ENCODE data around the gene FTO. TPM values are rescaled to one million over a fixed set of nuclear protein-coding genes. Genes with fewer than 3 reads are reported as not detected.

The FTO gene
- total RNA-seq, 1 experiment from 2014 or later = 118 TPM

DNA sequence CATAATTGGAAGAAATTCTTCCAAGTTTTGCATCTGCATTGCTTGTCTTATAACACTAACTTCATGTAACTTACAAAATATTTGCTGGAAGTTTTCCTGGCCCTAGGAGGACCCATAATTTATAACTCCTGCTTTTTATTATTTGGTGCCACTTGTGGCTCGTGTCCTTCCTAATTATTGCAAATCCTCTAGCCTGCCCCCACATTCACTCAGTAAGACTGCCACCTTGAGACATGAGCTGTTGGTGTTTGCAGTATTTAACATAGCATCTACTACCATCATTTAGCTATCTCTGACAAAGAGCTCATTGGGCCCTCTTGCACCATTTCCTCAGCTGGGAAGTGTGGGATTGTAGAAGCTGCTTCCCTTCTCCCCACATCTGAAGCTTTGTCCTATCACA, 49.5 kb downstream of the FTO start:
- DNase-seq (ENCODE audit: low read depth) = no peak

DNA sequence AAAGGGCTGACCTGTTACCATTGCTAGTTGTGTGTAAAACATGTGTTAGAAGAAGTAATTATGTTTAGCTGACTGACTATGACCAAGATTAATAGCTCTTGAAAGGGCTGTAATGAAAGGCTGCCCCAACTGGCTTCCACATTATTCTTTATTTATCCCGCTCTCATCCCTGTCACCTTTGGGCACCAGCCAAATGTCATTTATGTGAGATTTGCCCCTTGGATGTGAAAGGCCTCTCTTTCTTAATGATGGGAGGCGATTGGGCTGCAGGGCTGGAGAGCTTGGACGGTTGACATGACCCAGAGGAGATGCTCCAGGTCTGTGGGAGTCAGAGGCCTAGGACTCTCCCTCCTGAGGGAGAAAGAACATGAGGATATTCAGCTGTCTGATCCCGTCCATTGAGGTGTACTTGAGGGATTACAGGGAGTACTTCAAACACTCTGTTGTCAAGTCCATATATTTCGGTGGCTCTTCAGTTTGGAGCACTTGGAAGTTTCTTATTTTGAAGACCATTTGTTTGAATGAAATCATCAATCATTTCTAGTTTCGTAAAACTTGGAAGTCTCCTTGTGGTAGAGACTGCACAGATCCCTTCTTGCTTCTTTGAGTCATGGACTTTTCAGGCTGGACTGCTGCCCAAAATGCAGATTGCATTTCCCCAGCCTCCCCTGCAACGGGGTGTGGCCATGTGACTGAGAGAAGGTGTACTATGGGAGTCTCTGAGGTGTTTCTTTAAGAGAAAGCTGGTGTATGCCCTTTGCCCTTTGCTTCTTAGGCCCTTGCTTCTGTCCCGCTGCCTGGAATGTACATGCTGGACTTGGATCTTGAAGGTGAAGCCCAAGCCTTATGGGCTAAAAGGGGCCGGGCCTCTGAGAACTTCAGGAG, 51.3 kb downstream of the FTO start:
- DNase-seq (ENCODE audit: low read depth) = peak; percentile 47

DNA sequence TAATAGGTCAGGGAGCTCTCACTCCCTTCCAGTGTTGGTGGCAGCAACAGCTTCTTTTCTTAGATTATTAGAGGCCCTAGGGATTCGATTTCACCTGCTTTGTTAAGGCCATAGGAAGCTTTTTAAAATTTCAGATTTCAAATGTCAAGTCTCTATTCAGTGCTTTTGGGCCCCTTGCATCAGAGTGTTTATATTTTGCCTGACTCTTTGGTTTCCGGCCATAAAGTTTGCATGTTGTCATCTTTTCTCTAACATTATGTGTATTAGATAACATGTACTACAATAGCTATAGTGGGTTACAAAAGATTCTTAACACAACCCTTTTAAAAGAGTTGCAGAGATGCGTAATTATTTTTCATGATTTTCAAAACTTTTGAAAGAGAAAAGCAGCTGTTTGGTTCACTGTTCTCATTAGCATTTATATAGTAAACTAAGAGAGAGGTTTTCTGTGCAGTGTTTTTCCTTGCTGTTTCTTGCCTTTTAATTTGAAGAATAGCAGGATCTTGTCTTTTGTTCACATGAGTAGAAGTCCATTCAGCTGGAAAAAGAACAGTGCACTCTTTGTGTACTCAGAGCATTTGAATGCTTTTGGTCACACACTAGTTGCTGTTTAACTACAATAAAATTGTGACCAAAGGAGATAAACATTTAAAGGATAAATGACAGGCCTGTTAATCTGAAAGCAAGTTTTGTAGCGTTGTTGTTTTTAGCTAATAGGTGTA, 52.5 kb downstream of the FTO start:
- DNase-seq (ENCODE audit: low read depth) = no peak

DNA sequence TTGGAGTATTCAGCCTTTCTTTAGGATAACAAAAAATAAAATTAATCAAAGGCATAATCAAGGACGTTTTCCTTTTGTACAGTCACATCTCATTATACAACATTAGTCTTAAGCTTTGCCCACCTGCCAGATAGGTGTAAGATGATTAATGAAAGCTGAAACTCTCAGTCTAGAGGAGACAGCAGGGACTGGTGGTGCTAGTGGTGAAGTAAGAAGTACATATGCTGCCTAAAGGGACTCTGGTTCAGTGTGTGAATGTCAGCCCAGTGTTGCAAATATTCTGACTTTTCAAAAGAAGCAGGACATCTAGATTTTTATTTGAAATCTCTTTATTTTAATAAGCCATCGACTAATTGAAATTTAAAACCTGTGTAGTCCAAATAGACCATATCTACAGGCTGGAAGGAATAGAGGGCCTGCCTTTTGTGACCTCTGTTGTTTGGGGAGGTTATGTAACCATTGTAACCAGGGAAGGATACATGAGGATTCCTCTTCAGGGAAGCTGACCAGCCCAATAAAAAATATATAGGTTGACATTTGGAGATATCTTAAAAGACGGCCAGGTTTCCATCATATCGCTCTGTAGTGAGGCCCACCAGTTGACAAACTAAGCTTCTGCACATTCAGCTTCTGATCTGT, 54.1 kb downstream of the FTO start:
- no peak for DNase-seq (ENCODE audit: low read depth)

DNA sequence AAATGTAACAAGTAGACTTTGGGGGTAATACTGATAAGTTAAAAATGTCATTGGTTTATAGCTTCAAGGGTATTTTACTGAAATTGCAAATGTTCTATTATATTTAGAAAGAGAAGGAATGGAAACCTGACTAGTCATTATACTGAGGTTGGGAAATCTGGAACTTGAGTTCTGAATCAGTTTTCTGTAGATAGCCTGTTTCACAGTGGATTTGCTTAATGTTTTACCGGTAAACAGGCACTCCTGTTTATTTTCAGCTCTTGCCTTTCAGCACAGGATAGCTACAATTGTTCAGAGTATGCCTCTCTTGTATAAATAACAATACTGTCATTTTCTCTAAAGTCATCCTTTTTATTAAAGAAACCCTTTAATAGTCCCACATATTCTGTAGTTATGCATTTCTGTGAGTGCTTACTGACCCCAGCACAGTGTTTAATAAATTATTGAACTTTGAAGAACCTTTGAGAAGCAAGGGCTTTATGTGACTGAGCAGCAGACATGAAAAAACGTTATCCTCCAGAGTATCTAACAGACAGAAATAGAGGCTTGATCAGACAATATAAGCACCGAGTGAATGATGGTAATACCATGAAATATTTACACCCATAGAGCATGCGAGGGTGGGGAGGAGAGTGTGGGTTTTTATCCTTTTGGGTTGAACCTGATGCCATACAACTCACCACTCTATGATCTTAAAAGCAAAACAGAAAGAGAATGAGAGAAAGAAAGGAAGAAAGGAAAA, 58.2 kb downstream of the FTO start:
- no peak for DNase-seq (ENCODE audit: low read depth)

DNA sequence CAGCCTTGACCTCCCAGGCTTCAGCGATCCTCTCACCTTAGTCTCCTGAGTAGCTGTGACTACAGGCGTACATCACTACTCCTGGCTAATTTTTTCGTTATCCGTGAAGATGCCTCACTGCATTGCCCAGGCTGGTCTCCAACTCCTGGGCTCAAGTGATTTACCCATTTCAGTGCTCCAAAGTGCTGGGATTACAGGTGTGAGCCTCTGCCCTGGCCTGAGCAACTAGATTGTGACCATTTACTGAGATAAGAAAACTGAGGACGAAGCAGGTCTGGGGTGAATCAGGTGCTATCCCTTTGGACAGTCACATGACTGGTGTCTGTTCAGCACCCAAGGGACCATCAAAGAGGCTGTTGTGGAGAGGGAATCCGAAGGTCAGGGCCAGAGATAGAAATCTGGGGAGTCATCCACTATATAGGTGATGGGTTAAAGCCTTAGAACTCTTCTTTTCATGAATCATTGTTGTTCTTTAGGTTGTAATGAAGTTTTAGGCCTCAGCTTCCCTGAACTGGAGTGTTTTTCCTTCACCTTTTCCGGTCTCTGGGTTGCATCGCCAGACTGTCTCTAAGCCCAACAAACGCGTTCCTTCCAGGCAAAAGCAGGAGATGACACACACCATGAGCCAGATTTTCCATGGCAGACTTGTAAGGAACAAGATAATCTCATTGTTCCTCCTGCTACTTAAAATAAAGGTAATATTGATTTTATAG, 62.5 kb downstream of the FTO start:
- DNase-seq (ENCODE audit: low read depth) = no peak

DNA sequence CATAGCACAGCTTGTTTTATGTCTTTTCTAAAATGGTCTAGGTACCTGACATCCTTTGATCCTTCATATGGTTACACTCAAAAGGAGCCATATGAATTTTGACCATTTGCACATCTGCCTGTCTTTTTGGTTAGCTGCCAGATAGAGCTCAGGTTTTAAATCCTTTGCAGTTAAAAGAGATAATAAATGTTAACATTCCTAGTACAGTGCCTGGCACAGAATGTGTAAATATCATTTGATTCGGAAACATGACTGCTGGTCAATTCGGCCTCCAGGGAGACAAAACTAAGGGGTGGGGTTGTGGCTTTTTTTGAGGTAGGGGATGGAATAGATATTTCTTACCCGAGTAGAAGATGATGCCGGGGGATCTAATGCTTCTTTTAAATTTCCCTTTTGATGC, 64.2 kb downstream of the FTO start:
- DNase-seq (ENCODE audit: low read depth) = peak; percentile 68

DNA sequence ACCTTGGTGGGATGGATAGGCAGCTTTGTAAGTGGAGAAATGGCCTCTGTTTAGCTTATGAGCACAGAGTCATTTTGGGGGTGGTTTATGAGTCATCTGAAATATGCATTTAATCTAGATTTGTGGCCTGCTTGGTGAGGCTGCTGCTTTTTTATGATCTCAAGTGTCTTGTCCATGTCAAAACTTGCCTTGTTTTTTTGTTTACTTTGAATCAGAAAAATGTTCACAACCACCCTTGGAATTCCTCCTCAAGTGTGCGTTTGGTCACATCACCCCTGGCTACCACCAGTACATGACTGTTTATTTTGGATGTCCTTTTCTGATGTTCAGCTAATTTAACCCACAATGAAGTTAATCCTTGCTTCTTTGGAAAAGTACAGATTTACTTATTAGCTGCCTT, 64.6 kb downstream of the FTO start:
- peak; percentile 98 for DNase-seq (ENCODE audit: low read depth)

DNA sequence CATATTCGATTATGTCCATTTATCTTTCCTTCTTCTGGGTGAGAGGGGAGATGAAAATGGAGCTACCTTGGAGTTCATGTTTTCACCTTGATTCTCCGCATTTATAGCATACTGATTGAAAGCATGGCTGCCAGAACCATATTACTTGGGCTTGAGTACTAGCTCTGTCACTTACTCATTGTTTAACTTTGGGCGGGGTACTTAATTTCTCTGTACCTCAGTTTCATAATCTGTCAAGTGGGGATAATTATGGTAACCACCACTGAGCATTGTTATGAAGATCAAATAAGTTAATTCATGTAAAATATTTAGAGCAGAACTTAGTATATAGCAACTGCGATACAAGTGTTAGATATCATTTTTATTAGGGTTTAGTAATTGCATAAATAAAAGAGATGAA, 65.2 kb downstream of the FTO start:
- DNase-seq (ENCODE audit: low read depth) = no peak

DNA sequence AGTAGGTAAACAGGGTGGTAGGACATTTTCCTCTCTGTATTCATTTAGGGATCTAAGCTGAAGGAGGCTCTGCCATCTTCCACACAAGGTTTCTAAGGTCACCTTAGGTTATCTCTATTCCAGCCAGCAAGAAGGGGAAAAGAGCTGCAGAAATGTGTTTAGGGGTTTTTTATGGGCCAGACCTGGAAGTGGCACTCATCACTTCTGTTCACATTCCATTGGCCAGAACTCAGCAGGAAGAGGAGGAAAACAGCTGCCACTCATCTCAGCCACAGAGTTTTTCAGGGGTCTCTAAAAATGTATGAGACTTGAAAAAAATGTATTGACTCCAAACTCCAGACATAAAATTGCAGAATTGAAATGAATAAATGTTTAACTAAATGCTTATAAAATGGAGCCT, 65.8 kb downstream of the FTO start:
- DNase-seq (ENCODE audit: low read depth) = peak; percentile 51

DNA sequence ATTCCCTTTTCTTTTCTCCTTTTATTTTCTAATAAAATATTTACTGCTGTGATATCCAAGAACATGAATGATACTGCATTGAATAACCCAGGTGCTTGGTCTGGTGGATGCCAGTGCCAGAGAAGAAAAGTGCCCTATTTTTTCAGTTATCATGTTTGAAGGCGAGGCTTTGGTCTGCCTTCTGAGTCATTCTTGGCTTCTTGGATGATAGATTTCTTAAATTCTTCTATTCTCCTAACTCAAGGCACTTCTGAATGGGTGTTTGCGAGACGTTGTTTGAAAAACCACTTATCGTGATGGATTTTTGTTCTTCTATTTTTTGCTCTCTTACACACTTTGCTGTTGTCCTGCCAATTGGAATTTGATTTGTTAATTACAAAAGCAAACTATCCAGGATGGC, 66.7 kb downstream of the FTO start:
- peak; percentile 32 for DNase-seq (ENCODE audit: low read depth)

DNA sequence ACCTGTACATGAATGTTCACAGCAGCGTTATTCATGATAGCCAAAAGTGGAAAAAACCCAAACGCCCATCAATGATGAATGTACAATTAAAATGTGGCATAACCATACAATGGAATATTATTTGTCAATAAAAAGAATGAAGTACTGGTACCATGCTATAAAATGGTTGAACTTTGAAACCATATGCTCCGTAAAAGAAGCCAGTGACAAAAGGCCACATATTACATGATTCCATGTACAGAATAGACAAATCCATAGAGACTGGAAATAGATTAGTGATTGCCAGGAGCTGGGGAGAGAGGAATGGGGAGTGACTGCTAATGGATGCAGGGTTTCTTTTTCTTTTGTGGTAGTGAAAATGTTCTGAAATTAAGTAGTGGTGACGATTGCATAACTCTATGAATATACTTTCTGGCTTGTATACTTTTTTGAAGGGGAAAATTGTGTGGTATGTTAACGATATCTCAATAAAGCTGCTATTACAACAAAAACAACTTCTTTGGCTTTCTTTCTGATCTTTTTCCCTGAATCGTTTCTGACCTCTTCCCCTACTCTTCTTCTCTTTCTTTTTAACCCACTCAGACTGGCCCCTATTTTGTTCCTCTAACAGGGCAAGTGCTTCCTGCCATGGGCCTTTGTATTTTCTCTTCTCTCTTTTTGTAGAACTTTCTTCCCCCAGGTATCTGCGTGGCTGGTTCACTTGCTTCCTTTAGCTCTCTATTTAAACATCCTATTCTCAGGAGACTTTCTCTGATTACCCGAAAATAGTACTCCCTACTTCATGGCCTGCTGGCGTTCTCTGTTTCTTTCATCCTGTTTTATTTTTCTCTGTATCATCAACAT, 67.9 kb downstream of the FTO start:
- no peak for DNase-seq (ENCODE audit: low read depth)

DNA sequence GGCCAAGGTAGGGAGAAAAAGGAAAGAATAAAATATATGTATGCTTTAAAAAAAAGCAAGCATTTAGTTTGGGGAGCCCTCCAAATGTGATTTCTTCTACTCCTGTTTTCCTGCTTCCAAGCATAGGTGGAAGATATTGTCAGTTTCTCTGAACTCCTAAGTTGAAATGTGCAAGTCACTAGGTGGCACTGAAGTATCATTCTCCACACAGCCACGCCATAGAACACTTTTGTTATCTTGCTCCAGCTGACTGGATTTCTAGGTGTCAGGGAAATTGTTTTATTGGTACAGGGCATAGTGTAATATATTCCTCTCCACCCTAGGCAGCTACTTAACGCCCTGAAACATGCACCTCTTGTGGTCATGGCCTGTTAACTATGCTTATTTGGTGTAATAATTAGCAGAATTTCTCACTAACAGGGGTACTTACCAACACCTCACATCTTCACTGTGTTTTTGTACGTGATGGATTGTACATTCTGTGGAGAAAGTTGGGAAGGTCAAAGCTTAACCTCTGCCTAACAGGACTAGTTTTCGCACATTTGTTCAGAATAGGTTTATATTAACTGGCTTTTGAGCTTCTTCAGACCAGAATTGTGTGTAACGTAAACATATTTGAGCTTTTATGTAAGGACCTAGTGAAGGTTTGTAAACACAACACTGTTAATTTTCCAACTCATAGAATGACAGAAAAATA, 69.3 kb downstream of the FTO start:
- DNase-seq (ENCODE audit: low read depth) = peak; percentile 88

DNA sequence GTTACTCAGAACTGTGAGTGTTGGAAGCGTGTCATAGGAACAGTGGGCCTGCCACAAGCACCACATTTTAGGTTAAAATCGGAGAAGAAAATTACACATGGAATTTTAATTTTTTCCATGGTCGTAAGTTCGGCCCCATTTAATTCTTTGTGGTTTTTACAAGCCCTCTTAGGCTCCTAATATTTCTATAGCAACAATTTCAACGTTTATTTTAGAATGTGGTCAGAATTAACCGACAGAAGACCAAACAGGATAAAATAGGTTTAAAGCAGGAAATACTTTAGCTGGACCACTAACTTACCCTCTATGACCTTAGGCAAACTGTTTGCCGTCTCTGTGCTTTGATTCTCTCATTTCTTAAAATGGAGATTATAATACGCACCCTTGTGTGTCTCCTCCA, 69.9 kb downstream of the FTO start:
- DNase-seq (ENCODE audit: low read depth) = peak; percentile 29

DNA sequence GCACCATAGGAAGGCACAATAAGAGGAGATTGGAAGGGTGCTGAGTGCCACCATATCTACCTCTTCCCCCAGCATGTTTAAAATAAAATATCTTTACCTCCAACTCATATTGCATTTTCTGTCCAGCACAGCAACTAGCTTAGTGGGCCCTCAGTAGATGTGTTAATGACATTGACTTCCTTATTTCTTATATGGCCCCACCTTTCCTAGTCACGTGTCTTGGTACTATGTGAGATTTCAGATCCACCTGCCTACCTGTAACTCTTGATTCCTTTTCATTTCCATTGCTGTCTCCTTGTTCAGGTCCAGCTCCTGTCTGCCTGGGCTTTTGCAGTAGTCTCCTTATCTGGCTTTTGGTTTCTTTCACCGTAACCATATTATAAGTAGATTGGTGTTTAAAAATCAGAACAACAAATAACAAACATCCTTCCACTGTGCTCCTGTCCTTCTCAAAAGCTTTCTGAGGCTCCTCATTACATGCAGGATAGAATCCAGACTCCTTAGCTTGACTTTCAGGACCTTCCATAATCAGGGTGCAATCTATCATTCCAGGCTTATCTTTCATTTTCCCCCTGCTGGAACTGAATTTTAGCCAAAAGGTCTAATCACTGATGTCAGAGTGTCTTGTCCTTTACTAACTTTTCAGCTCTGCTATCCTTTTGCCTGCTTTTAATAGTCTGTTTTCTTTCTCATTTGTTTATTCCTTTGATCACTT, 71.3 kb downstream of the FTO start:
- DNase-seq (ENCODE audit: low read depth) = no peak

DNA sequence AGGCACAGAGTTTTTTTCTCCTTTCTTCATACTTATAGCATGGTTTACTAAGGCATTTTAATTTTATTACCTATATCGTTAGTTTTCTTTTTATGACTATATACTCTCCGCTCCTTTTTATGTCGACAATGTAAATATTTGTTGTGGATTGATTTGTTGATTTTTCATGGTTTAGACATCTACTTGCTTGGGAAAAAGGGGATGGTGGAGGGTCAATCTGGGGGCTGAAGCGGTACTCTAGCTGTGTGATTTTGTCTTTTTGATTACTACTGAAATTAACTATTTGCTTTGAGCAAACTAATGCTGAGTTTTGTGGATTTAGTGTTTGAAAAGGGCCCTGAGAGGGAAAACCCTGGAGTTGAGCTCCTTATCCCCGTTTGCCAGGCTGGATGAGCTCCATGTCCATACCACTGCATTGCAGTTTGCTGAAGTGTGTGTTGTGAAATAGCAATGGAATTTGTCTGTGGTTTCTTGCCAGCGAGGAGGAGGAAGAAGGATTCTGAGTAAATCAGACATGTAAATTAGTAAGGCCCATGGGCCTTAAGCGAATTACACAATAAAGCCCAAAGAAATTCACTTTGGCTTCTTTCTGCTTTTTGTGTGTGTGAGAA, 72.0 kb downstream of the FTO start:
- peak; percentile 93 for DNase-seq (ENCODE audit: low read depth)

DNA sequence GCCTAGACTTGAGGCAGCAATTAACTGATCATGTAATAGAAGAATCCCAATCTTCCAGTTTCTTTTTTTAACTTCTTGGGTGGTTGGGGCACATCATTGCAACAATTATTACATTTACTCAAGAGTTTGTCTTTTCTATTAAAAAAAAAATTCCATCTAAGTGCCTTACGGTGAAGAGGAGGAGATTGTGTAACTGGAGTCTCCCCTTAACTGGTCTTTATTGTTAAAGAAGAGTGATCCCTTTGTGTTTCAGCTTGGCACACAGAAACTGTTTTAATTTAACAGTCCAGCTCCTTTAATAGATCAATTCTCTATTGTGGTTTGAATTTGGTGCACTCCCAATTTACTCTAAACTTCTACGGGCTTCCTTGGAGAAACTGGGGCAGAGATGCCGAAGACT, 75.2 kb downstream of the FTO start:
- DNase-seq (ENCODE audit: low read depth) = no peak

DNA sequence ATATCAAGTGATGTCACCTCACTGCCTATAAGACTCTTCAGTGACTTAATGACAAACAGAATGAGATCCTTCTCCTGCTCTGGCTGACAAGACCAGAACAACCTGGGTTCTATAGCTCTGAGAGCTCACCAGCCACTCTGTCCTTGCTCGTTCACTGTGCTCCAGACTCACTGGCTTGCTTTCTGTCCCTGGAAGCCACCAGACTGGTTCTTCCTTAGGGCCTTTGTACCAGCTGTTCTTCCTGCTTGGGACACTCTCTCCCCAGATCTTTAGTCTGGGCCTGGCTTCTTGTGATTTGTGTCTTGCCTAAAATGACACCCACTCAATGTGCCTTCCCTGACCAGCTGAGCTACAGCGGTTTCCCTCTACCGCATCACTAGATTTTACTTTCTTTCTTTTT, 76.1 kb downstream of the FTO start:
- DNase-seq (ENCODE audit: low read depth) = no peak
